GM18519 (cell line): Measurements from ENCODE around the gene LRRC37A2.
"Not testable (repeated sequence)": the region's sequence is repeated elsewhere in the genome, so short reads cannot be mapped to it uniquely, and the experiment has no call there.

Experiments
- ATAC-seq: cut with Tn5 transposase; IDR thresholded peaks from one replicate; pipeline ENCODE4 v1.9.1; 2021; ENCODE audit warnings: mild to moderate bottlenecking, moderate library complexity; ENCODE audit not compliant: unreplicated experiment, low FRiP score

The LRRC37A2 gene

DNA sequence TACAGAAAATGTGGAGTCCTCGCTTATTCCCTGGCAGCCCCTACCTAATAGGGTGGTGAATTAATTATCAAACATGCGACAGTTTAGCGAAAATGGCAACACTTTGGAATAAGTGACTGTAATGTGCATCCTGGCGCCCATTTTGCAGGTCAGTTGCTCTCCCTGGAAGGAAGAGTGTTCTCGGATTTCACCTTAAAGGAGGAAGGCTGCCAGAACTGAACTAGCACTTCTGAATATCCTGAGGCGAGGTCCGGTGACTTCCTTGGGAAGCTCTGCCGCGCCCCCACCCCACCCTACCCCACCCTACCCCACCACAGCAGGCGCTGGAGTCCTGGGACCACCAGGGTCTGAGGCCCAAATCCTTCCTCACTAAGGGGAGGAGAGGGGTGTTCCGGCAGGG, at the start of gene LRRC37A2:
Gene LRRC37A2 (plus strand): TSS at position 301 of the 400 bp plus-strand sequence. CDS start 245 bp downstream, outside the sequence.
- not testable (repeated sequence) for ATAC-seq

- ATAC-seq = not testable (repeated sequence)
Measured at GRCh38 chr17:46467618-46468017, 44.6 kb upstream of the LRRC37A2 start.

DNA sequence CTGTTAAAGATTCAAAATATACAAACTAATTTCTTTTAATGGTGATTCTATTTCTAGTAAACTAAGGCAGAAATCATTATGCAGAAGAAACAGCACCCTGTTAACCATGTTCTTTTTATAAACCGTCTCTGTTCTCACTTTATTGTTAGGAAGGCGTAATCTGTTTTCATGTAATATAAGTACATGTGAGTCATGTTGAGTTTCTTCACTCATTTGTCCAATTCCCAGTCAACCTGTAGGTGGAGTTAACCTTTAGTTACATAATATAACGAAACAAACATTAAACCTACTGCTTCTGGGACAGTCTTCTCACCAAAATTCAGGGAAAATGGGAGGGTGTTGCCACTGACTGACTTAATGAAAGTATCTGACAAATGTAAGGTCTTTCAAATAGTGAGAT, 37.8 kb upstream of the LRRC37A2 start:
- ATAC-seq = not testable (repeated sequence)

- ATAC-seq = not testable (repeated sequence)
Measured at GRCh38 chr17:46475583-46475982, 36.7 kb upstream of the LRRC37A2 start.

- ATAC-seq = not testable (repeated sequence)
Measured at GRCh38 chr17:46478823-46479222, 33.4 kb upstream of the LRRC37A2 start.

GRCh38 chr17:46481310-46481709, 31.0 kb upstream of the LRRC37A2 start:
- not testable (repeated sequence) for ATAC-seq

- not testable (repeated sequence) for ATAC-seq
Measured at GRCh38 chr17:46492021-46492420, 20.2 kb upstream of the LRRC37A2 start.

GRCh38 chr17:46499437-46500139, 12.7 kb upstream of the LRRC37A2 start:
- not testable (repeated sequence) for ATAC-seq

GRCh38 chr17:46505896-46506295, 6.4 kb upstream of the LRRC37A2 start:
- ATAC-seq = not testable (repeated sequence)

DNA sequence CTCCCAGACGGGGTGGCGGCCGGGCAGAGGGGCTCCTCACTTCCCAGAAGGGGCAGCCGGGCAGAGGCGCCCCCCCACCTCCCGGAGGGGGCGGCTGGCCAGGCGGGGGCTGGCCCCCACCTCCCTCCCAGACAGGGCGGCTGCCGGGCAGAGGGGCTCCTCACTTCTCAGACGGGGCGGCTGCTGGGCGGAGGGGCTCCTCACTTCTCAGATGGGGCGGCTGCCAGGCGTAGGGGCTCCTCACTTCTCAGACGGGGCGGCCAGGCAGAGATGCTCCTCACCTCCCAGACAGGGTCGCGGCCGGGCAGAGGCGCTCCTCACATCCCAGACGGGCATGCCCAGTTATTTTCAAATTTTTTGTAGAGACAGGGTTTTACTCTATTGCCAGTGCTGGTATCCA, 22.4 kb downstream of the LRRC37A2 start:
- ATAC-seq = not testable (repeated sequence)

DNA sequence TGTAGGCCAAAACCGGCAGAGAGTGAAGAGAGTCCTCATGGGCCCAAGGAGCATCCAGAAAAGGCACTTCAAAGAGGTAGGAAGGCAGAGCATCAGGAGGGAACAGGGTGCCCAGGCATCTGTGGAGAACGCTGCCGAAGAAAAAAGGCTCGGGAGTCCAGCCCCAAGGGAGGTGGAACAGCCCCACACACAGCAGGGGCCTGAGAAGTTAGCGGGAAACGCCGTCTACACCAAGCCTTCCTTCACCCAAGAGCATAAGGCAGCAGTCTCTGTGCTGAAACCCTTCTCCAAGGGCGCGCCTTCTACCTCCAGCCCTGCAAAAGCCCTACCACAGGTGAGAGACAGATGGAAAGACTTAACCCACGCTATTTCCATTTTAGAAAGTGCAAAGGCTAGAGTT, 36.3 kb downstream of the LRRC37A2 start:
- ATAC-seq = not testable (repeated sequence)

GRCh38 chr17:46559155-46559554, 46.9 kb downstream of the LRRC37A2 start:
- not testable (repeated sequence) for ATAC-seq

DNA sequence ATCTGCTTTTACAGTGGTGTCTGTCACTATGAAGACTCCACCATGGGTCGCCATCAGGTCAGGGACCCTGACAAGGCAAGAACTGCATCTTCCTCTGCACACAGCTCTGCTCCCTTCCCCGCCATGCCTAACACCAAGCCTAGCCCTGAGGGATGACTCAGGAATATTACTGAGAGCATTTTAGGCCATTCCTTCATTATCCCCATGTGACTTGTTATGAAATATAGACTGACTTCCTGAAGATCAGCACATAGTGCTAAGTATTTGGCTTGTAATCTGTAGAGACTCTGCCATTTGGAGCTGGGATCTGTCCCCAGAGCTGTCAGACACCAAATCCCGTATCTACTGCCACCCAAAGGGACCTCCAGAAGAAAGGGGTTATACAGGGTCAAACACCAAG, 47.8 kb downstream of the LRRC37A2 start:
- ATAC-seq = not testable (repeated sequence)

DNA sequence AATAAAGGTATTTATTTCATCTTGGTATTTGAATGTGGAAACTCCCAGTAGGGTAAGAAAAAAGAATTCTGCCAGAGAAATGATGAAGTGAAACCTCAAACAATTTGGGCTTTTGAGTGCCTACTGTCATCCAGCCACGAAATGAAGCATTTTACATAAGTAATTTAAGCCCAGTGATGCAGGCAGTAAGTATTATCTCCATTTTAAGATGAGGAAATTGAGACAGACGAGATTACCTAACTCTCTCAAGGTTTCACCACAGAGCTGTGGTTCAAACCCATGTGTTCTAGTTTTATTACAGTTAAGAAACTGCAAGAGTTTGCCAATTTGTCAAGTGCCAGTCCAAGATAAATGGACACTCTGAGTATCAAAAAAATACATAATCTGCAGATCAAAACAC, 54.0 kb downstream of the LRRC37A2 start:
- ATAC-seq = not testable (repeated sequence)

GRCh38 chr17:46566980-46567379, 54.7 kb downstream of the LRRC37A2 start:
- not testable (repeated sequence) for ATAC-seq

- not testable (repeated sequence) for ATAC-seq
Measured at GRCh38 chr17:46571796-46572195, 59.5 kb downstream of the LRRC37A2 start.

DNA sequence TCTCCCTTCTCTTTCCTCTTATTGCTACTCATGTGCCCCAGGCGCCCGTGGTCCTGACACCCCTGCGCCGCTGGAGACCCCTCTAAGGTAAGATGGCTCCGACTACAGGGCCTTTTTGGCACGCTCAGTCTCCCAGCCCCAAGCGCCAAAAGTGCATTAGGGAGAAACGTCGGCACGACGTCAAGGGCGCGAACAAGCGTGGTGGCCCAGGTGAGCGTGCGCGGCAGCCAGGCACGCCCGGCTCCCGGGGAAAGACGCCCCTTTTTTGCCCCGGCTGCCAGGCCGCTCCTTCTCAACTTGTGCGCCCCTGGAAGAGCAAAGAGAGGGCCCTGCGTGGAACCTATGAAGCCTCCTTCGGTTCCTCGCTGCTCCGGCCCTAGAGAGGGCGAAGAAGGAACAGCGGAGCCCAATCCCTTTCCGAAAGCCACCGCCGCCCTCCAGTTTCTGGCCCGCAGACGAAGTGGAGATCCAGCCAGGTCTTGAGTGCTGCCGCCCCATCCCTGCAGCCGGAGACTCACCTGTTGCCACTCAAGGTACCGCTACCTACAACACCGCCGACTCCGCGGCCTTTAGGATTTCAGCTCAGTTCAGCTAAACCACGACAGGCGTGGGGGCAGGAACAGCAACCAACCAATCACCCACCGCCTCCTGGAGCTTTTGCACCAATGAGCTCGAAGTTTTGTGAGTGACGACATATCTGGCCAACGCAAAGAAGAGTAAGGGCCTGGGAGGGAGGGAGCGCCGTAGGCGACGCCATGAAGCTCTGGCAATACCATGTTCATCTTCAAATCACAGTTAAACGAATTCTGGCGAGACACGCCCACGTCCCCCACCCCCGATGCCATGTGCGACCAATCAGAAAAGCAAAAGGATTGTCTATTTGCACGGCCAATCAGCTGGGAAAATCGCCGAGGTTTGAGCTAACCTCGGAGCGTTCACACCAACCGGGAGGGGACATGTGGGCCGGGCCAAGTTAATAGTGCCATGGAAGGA, 67.1 kb downstream of the LRRC37A2 start, which contains the start of gene ARL17A:
Gene ARL17A (minus strand): TSS at position 609 of the 993 bp plus-strand sequence. CDS start 3,369 bp downstream, outside the sequence.
- ATAC-seq = peak; percentile 74

DNA sequence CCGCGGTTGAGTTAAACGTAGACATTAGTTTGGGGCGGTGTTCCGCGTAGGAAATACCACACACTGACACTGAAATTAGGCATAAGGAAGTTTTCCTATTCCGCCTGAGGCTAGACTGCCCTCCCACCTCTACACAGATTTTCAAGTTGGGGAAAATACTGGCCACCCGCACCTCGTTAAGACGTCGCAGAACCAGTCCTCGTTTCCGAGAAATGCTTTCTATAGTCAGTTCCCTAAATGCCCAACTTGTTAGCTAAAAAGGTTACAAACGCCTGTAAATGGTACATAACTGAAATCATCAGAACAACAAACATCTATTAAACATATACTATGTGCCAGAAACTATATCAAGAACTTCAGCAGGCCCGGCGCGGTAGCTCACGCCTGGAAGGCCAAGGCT, 67.8 kb downstream of the LRRC37A2 start:
- ATAC-seq = not testable (repeated sequence)

DNA sequence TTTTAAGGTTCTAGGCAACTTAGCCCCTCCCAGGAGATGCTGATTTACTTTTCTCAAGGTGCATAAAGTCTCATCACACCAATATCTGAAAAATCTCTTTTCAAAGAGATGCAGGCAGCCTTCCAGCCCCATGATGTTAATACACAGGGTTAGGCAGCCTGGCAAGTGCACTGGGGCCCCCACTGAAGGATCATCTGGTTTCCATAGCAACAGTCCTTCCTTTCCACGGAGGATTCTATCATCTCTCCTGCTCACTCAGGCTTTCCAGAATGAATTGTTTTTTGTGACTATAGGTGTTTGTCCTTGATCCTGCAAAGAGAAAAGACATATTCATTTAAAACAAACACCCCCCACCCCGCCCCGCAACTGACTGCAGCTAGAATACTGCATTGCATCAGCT, 73.2 kb downstream of the LRRC37A2 start:
- ATAC-seq = not testable (repeated sequence)

DNA sequence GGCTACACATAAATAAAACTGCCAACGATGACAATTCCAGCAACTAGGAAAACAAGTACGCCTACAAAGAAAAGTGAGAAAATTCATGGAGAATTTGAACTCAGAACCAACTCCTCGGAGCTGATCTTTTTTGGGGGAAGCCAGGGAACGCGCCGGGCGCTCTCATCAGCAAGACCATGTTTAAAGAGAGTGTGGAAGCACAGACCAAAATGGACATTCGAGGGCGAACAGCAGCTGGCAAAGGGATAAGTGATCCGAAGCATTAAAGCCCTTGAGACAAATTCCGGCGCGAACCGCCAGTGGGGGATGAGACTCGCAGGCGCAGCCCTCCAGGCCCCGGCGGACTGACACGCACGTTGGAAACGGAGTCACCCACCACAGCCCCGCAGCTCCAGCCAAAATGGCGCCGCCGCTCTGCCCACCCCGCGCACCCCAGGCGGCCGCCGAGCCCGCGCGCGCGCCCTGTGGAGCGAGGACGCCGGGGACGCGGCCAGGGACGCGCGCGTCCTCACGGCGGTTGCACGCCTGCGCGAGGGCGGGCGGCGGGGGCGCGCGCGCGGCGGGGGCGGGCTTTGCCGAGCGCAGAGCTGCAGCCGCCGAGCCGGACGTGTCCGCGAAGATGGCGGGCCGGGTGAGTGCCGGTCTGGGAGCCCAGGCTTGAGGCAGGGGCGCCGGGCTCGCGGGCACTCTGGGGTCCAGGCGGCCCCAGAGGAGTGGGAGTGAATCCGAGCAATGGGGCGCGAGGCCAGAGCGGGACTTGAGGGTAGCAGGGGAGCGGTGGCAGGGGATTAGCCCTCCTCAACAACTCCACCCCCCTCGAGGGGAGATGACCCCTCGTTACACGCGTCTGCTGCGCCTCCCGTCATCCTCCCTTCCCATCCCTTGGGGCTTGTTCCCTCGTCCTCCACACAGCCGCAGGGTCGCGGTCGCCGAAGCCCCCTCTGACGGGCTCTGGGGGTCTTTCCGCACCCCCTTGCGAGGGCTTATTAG, 78.2 kb downstream of the LRRC37A2 start, which contains the start of gene NSF:
Gene NSF (plus strand): TSS at position 513 of the 990 bp plus-strand sequence. CDS start 107 bp downstream, at position 620.
- ATAC-seq = peak; percentile 57
